NCI-H2171 treated with DMSO at 0.1 percent for 48 hours (cell line): ENCODE results near the gene MPZL2.
"Not testable (repeated sequence)": the region's sequence is repeated elsewhere in the genome, so short reads cannot be mapped to it uniquely, and the experiment has no call there.

Experiments used
- DNase-seq: peaks from one replicate; lab custom pipeline; 2025; lab: John Stamatoyannopoulos, UW

The MPZL2 gene

GRCh38 chr11:118263695-118264568 is at the start of gene MPZL2:
TSS of gene MPZL2 (minus strand) at chr11:118264297. CDS start at chr11:118264153, 144 bp downstream.
- DNase-seq: peak; percentile 39

GRCh38 chr11:118313242-118313641 is 49.1 kb upstream of the MPZL2 start:
- peak; percentile 8 for DNase-seq

GRCh38 chr11:118312328-118312727 is 48.2 kb upstream of the MPZL2 start:
- no peak for DNase-seq

GRCh38 chr11:118311518-118311917 is 47.4 kb upstream of the MPZL2 start:
- no peak for DNase-seq

GRCh38 chr11:118310781-118311485 is 46.8 kb upstream of the MPZL2 start:
- no peak for DNase-seq

GRCh38 chr11:118310271-118310670 is 46.2 kb upstream of the MPZL2 start:
- DNase-seq: no peak

- not testable (repeated sequence) for DNase-seq
Observed at GRCh38 chr11:118308995-118309528, 45.0 kb upstream of the MPZL2 start.

- no peak for DNase-seq
Observed at GRCh38 chr11:118306556-118306955, 42.5 kb upstream of the MPZL2 start.

GRCh38 chr11:118305726-118306125 is 41.6 kb upstream of the MPZL2 start:
- DNase-seq: no peak

GRCh38 chr11:118304568-118305248 is 40.6 kb upstream of the MPZL2 start, which contains the start of gene CD3E:
TSS of gene CD3E (plus strand) at chr11:118304730. CDS start at chr11:118304953, 223 bp downstream.
- DNase-seq: no peak

GRCh38 chr11:118304227-118304567 is 40.1 kb upstream of the MPZL2 start:
- DNase-seq: no peak

- no peak for DNase-seq
Observed at GRCh38 chr11:118301600-118302195, 37.6 kb upstream of the MPZL2 start.

- DNase-seq: no peak
Observed at GRCh38 chr11:118295815-118296454, 31.8 kb upstream of the MPZL2 start.

- no peak for DNase-seq
Observed at GRCh38 chr11:118295199-118295598, 31.1 kb upstream of the MPZL2 start.

GRCh38 chr11:118294053-118294452 is 30.0 kb upstream of the MPZL2 start:
- DNase-seq: no peak

- DNase-seq: no peak
Observed at GRCh38 chr11:118291477-118292135, 27.5 kb upstream of the MPZL2 start.

GRCh38 chr11:118290923-118291322 is 26.8 kb upstream of the MPZL2 start:
- DNase-seq: no peak

- peak; percentile 51 for DNase-seq
Observed at GRCh38 chr11:118289401-118289800, 25.3 kb upstream of the MPZL2 start.

GRCh38 chr11:118287006-118287405 is 22.9 kb upstream of the MPZL2 start:
- no peak for DNase-seq

GRCh38 chr11:118286545-118286944 is 22.4 kb upstream of the MPZL2 start:
- no peak for DNase-seq
